ENCODE results near the gene TMEM108. TPM values are rescaled to one million over a fixed set of nuclear protein-coding genes. Genes with fewer than 3 reads are reported as not detected.

TMEM108 gene
- total RNA-seq, 1 experiment from 2014 or later = not detected

GRCh38 chr3:133211449-133211848 is 173.3 kb downstream of the TMEM108 start:
- intact Hi-C loops (cut with micrococcal nuclease; ENCODE audit: unreplicated experiment) = no loop called here
- H3K4me1 Mint-ChIP-seq (ENCODE audit: low read depth, unreplicated experiment) = no peaks in the 10 kb centered on the region
- Histone ChIP-seq H3K36me3 (ENCODE audit: control insufficient read depth, insufficient read depth, low read length) (no peaks in the 10 kb centered on the region), H3K9me3 (no peaks in the 10 kb centered on the region), H3K27me3 (replicated peaks; ENCODE audit: control insufficient read depth, insufficient read depth, low read length) (no peaks in the 10 kb centered on the region), H3K4me1 (no peaks in the 10 kb centered on the region), H3K4me3 (ENCODE audit: low read depth, low read length) (no peak overlapping the region)
- no TSS peak for BruUV-seq (replicated peaks)
- H3K27ac Mint-ChIP-seq (ENCODE audit: unreplicated experiment) = no peak overlapping the region
- no peak for TF ChIP-seq CTCF (IDR thresholded peaks at IDR 0.05; ENCODE audit: insufficient read depth in 1 of 2, low read depth in 1 of 2, low read length in 1 of 2, severe bottlenecking in 1 of 2, unreplicated experiment in 1 of 2)
- POLR2A ChIA-PET = no interaction called here
- no peak overlapping the region for H3K4me3 Mint-ChIP-seq (ENCODE audit: unreplicated experiment)
- CTCF ChIA-PET = no interaction called here
- H3K9me3 Mint-ChIP-seq (ENCODE audit: unreplicated experiment) = no peaks in the 10 kb centered on the region
- H3K27me3 Mint-ChIP-seq (ENCODE audit: insufficient read depth, unreplicated experiment) = peaks cover 9% of the 10 kb centered on the region
- DNase-seq = no peak
- H3K36me3 Mint-ChIP-seq (ENCODE audit: insufficient read depth, unreplicated experiment) = no peaks in the 10 kb centered on the region

GRCh38 chr3:133211856-133212255 is 173.7 kb downstream of the TMEM108 start:
- Histone ChIP-seq H3K36me3 (ENCODE audit: control insufficient read depth, insufficient read depth, low read length) (no peaks in the 10 kb centered on the region), H3K4me3 (ENCODE audit: low read depth, low read length) (no peak overlapping the region), H3K27me3 (replicated peaks; ENCODE audit: control insufficient read depth, insufficient read depth, low read length) (no peaks in the 10 kb centered on the region), H3K4me1 (no peaks in the 10 kb centered on the region), H3K9me3 (no peaks in the 10 kb centered on the region)
- no peaks in the 10 kb centered on the region for H3K36me3 Mint-ChIP-seq (ENCODE audit: insufficient read depth, unreplicated experiment)
- DNase-seq = no peak
- H3K9me3 Mint-ChIP-seq (ENCODE audit: unreplicated experiment) = no peaks in the 10 kb centered on the region
- H3K27me3 Mint-ChIP-seq (ENCODE audit: insufficient read depth, unreplicated experiment) = peaks cover 7% of the 10 kb centered on the region
- BruUV-seq (replicated peaks) = no TSS peak
- CTCF ChIA-PET = no interaction called here
- intact Hi-C loops (cut with micrococcal nuclease; ENCODE audit: unreplicated experiment) = no loop called here
- H3K27ac Mint-ChIP-seq (ENCODE audit: unreplicated experiment) = no peak overlapping the region
- POLR2A ChIA-PET = no interaction called here
- TF ChIP-seq CTCF (IDR thresholded peaks at IDR 0.05; ENCODE audit: insufficient read depth in 1 of 2, low read depth in 1 of 2, low read length in 1 of 2, severe bottlenecking in 1 of 2, unreplicated experiment in 1 of 2) = no peak
- no peaks in the 10 kb centered on the region for H3K4me1 Mint-ChIP-seq (ENCODE audit: low read depth, unreplicated experiment)
- H3K4me3 Mint-ChIP-seq (ENCODE audit: unreplicated experiment) = no peak overlapping the region

- DNase-seq = no peak
- Histone ChIP-seq H3K27me3 (replicated peaks; ENCODE audit: control insufficient read depth, insufficient read depth, low read length) (no peaks in the 10 kb centered on the region), H3K9me3 (no peaks in the 10 kb centered on the region), H3K4me1 (no peaks in the 10 kb centered on the region), H3K36me3 (ENCODE audit: control insufficient read depth, insufficient read depth, low read length) (no peaks in the 10 kb centered on the region), H3K4me3 (ENCODE audit: low read depth, low read length) (no peak overlapping the region)
- CTCF ChIA-PET = no interaction called here
- intact Hi-C loops (cut with micrococcal nuclease; ENCODE audit: unreplicated experiment) = no loop called here
- no peak overlapping the region for H3K4me3 Mint-ChIP-seq (ENCODE audit: unreplicated experiment)
- POLR2A ChIA-PET = no interaction called here
- H3K27ac Mint-ChIP-seq (ENCODE audit: unreplicated experiment) = no peak overlapping the region
- peaks cover 10% of the 10 kb centered on the region for H3K9me3 Mint-ChIP-seq (ENCODE audit: unreplicated experiment)
- H3K36me3 Mint-ChIP-seq (ENCODE audit: insufficient read depth, unreplicated experiment) = no peaks in the 10 kb centered on the region
- no peaks in the 10 kb centered on the region for H3K4me1 Mint-ChIP-seq (ENCODE audit: low read depth, unreplicated experiment)
- H3K27me3 Mint-ChIP-seq (ENCODE audit: insufficient read depth, unreplicated experiment) = peaks cover 9% of the 10 kb centered on the region
- TF ChIP-seq CTCF (IDR thresholded peaks at IDR 0.05; ENCODE audit: insufficient read depth in 1 of 2, low read depth in 1 of 2, low read length in 1 of 2, severe bottlenecking in 1 of 2, unreplicated experiment in 1 of 2) = no peak
- BruUV-seq (replicated peaks) = no TSS peak
These were observed 175.7 kb downstream of the TMEM108 start for GRCh38 chr3:133213937-133214336.

Data from Caco-2 (cell line).